Fibroblast of the conjunctiva (primary cell): Measurements from ENCODE around the gene SLC18B1.
A peak's percentile ranks its signal among the peaks of the same experiment; 100 is the strongest.

Experiments
- DNase-seq: peaks from one replicate; pipeline ENCODE4 v3.0.0-alpha.2; 2010; ENCODE audit warnings: low read depth

Gene SLC18B1

DNA sequence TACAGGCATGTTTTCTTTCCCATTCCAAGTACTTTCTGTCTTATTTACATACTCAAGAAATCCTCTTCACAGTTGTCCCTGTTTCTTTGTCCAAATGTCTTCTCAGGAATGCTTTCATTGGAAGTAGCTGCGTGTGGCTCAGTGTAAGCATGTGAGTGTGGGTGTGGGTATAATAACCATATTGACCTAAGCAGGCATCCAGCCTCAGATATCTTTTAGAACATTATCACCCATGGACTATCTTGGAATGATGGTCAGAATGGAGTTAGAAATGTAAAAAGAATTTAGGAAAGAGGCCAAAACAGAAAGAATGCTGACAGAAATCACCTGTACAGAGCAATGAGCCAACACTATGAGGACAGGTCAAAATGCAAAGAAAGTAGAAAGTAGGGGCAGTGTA is 57.2 kb downstream of the SLC18B1 start:
- no peak for DNase-seq

DNA sequence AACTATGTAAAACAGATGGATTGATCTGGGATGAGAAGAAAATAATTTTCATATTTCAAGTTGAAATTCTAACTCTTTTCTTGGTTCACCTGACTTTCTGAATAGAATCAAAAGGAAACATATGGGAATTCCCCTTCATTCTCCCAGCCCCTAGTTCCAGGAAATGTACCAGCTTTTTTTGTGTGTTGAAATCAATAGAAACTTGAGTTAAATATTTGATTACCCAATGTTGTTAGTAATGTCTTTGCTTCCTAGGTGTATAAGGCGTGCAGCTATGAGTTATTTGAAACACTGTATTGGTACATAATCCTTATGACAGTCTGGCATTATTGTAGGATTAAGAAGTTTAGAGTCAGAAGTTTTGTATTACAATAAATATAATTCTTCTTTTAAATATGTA is 62.2 kb downstream of the SLC18B1 start:
- DNase-seq = no peak

DNA sequence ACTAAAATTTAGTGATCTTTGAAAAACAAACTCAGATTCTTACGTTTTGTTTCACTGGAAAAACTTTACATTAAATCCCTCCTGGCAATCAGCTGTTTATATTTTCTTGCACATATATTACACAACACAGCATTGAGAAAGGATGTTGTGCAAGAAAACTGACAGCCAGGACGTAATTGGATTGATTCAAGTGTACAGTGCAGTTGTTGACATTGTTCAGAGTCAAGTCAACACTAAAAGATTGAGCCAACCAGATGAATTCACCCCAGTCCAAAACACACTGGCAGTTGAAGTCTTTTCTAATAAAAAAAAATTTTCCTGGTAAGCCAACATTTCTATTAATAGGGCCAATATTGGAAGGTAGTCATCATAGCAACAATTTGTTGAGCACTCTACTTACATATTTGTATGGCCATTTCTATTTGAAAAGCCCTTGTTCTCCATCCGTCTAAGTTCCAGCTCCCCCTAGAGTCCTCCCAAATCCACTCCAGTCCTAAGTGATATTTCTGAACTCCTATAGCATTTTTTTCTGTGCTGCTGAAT is 63.7 kb downstream of the SLC18B1 start:
- peak; percentile 77 for DNase-seq

DNA sequence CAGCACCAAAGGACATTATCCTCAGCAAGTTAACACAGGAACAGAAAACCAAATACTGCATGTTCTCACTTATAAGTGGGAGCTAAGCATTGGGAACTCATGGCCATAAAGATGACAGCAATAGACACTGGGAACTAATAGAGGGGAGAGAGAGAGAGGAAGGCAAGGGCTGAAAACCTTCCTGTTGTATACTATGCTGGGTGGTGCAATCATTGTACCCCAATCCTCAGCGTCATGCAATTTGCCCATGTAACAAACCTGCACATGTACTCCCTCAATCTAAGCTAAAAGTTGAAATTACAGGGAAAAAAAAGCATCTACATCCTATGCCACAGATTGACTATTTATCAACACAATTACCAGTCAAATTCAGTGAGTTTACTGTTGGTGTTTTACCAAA is 64.6 kb downstream of the SLC18B1 start:
- DNase-seq = no peak

DNA sequence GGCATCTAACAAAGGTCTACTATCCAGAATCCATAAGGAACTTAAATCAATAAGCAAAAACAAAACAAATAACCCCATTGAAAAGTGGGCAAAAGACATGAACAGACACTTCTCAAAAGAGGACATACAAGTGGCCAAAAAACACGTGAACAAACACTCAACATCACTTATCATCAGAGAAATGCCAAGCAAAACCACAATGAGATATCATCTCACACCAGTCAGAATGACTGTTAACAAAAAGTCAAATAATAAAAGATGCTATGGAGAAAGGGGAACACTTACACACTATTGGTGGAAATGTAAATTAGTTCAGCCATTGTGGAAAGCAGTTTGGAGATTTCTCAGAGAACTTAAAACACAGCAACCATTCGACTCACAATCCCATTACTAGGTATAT is 65.2 kb downstream of the SLC18B1 start:
- DNase-seq = no peak

DNA sequence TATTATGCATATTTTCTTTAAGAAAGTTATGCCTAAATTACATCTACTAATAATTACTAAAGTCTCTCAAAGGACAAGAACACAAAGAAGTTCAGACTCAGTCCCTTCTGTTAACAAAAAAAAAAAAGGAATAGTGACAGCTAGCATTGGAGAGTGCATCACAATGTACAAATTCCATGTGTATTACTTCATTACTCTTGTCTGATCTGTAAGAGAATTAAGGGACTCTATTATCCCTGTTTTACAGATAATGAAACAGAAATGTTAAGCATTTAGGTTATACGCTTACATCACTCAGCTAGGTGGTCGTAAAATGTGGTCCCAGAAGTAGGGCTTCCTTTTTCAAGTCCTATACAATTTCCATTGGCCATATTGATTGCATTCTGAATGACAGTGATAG is 67.4 kb downstream of the SLC18B1 start:
- no peak for DNase-seq

DNA sequence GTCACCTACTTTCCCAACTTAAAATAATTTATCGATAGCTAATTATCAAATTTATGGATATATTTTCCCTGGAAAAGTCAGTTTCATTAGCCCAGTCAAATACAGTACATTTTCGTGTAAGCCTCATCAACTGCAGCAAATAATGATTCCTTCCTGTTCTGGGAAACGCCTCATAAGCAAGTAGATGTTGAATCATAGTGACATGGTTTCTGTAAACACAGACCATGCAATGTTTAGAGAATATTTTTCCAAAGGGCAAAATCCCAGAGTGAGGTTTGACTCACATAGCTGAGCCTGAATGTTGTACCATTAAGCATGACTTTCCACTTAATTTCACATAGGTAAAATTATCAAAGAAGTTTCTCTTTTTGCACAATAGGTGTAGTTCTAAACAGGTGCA is 67.9 kb downstream of the SLC18B1 start:
- no peak for DNase-seq

DNA sequence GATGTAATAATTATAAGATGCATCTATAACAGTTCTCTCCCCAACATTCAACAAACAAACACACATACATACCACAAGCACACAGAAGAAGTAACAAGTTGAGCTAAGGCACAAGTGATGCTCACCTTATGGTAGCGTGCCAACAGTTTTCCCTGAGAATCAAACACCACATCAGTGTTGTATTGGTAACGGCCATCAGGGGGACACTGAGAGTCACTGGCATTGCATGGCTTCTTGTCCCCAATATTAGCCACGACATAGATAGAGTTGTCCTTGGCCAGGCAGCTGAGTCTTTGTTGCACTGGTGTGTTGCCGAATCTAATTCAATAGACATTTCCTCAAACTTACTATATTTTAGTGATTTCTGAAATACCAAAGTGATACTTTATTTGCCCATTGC is 69.8 kb downstream of the SLC18B1 start:
- DNase-seq = no peak

DNA sequence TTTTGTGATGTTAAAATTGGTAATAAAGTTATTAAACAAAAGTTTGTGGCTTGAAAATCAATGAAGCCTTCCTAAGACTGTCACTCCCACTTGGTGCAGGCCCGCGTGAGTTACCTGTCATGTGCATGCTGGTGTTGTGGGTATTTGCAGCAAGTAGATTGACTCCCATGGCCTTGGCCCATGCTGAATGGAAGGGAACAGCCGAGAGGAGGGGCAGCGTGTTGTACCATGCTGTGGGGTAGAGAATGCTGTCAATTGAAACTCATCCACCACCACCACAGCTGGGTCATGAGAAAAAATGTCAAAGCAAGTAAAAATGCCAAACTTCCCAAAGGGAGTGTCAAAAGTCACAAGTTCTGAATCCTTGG is 71.8 kb downstream of the SLC18B1 start:
- DNase-seq = no peak

DNA sequence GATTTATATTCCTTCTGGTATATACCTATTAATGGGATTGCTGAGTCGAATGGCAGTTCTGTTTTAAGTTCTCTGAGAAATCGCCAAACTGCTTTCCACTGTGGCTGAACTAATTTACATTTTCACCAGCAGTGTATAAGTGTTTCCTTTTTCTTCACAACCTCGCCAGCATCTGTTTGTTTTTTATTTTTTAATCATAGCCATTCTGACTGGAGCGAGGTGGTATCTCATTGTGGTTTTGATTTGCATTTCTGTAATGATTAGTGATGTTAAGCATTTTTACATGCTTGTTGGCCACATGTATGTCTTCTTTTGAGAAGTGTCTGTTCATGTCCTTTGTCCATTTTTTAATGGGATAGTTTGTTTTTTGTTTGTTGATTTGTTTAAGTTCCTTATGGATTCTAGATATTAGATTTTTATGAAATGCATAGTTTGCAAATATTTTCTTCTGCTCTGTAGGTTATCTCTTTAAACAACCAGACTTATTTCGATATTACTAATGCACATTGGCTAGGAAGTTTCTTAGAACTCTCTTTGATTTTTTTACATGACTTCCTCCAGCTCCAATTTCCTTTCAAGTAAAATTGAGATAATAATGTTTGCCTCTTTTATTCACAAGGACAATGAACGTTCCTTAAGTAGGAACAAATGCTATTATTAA is 72.4 kb downstream of the SLC18B1 start:
- no peak for DNase-seq

DNA sequence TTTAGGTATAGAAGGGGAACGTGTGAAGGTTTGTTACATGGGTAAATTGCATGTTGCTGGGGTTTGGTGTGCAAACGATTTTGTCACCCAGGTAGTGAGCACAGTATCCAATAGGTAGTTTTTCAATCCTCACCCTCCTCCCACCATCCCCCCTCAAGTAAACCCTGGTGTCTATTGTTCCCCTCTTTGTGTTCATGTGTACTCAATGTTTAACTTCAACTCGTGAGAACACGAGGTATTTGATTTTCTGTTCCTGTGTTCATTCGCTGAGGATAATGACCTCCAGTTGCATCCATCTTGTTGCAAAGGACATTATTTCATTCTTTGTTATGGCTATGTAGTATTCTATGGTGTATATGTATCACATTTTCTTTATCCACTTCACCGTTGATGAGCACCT is 73.0 kb downstream of the SLC18B1 start:
- no peak for DNase-seq

DNA sequence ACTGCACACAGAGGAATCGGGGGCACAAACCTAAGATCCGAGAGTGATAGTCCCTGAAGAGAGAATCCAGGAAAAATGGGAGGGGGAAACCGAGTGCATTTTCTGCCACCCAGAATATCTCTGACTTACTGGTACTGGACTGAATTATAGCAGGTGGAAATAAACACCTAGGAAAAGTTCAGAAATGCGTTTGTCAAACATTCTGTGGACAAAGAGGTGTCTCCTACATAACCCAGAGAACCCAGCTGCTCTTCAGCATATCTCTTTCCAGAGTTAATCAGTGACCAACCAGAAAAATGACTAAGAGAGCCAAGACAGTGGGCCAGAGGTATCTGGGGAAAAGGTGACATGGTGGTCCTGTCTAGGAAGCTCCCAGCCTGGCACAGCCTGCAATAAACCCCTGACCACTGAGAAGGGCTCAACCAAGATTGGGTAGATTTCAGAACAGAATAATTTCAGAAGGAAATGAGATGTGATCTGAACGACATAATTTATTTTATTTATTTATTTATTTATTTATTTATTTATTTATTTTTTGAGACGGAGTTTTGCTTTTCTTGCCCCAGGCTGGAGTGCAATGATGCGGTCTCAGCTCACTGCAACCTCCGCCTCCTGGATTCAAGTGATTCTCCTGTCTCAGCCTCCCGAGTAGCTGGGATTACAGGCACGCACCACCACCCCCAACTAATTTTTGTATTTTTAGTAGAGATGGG is 78.5 kb downstream of the SLC18B1 start:
- DNase-seq = no peak
